Astrocyte (in vitro differentiated cells and primary cell): ENCODE results near the gene EPHB2. TPM values are rescaled to one million over a fixed set of nuclear protein-coding genes. Genes with fewer than 3 reads are reported as not detected.

ENCODE experiments used
- DNase-seq: peaks from one replicate; pipeline ENCODE4 v3.0.0-alpha.2; 2010; ENCODE audit warnings: low read depth
- FAIRE-seq: peaks from 2 replicates; lab custom pipeline; 2011; peaks lifted over from hg19 to GRCh38; lab: Jason Lieb, UNC
- H2AFZ ChIP-seq: 2 replicates; pipeline ENCODE4 v1.6.0; 2012; ENCODE audit warnings: low read depth, low read length, inconsistent platforms
- H3K27ac ChIP-seq: 2 replicates; pipeline ENCODE4 v1.5.1; 2011; ENCODE audit warnings: low read depth, low read length, inconsistent platforms
- H3K27me3 ChIP-seq: 2 replicates; pipeline ENCODE4 v1.6.0; 2011; ENCODE audit warnings: low read length, inconsistent platforms; ENCODE audit not compliant: insufficient read depth
- H3K36me3 ChIP-seq: 2 replicates; pipeline ENCODE4 v1.5.1; 2011; ENCODE audit warnings: low read length, inconsistent platforms; ENCODE audit not compliant: insufficient read depth
- H3K4me1 ChIP-seq: 2 replicates; pipeline ENCODE4 v1.5.1; 2011; ENCODE audit warnings: low read length, inconsistent platforms; ENCODE audit not compliant: insufficient read depth
- H3K4me2 ChIP-seq: 2 replicates; pipeline ENCODE4 v1.6.0; 2012; ENCODE audit warnings: low read length, inconsistent platforms
- H3K4me3 ChIP-seq: 2 replicates; pipeline ENCODE4 v1.5.1; 2011; ENCODE audit warnings: low read depth, mild to moderate bottlenecking, low read length, inconsistent platforms; ENCODE audit not compliant: insufficient read depth
- H3K79me2 ChIP-seq: 2 replicates; pipeline ENCODE4 v1.6.0; 2012; ENCODE audit warnings: mild to moderate bottlenecking, low read length, inconsistent platforms; ENCODE audit not compliant: insufficient read depth
- H3K9ac ChIP-seq: 2 replicates; pipeline ENCODE4 v1.6.0; 2012; ENCODE audit warnings: mild to moderate bottlenecking, low read length, inconsistent platforms
- H3K9me3 ChIP-seq: 2 replicates; pipeline ENCODE4 v1.5.1; 2012; ENCODE audit warnings: low read depth, mild to moderate bottlenecking, low read length, inconsistent platforms; ENCODE audit not compliant: insufficient read depth
- H4K20me1 ChIP-seq: 2 replicates; pipeline ENCODE4 v1.6.0; 2012; ENCODE audit warnings: low read length, inconsistent platforms; ENCODE audit not compliant: insufficient read depth
- H3K27ac Mint-ChIP-seq: one replicate; pipeline ENCODE4 v1.8.0; 2021; ENCODE audit warnings: mild to moderate bottlenecking, mixed read lengths; ENCODE audit not compliant: unreplicated experiment
- H3K27me3 Mint-ChIP-seq: one replicate; pipeline ENCODE4 v1.8.0; 2021; ENCODE audit warnings: low read depth, mixed read lengths; ENCODE audit not compliant: unreplicated experiment
- H3K36me3 Mint-ChIP-seq: one replicate; pipeline ENCODE4 v1.8.0; 2021; ENCODE audit warnings: low read depth, mixed read lengths; ENCODE audit not compliant: unreplicated experiment
- H3K4me1 Mint-ChIP-seq: one replicate; pipeline ENCODE4 v1.8.0; 2021; ENCODE audit warnings: low read depth, mixed read lengths; ENCODE audit not compliant: unreplicated experiment
- H3K4me3 Mint-ChIP-seq: one replicate; pipeline ENCODE4 v1.8.0; 2021; ENCODE audit warnings: mild to moderate bottlenecking, moderate library complexity, mixed read lengths; ENCODE audit not compliant: unreplicated experiment
- H3K9me3 Mint-ChIP-seq: one replicate; pipeline ENCODE4 v1.8.0; 2021; ENCODE audit warnings: mild to moderate bottlenecking, mixed read lengths; ENCODE audit not compliant: unreplicated experiment
- EZH2 ChIP-seq: IDR thresholded peaks from 2 replicates; pipeline ENCODE4 v1.6.1; 2012; ENCODE audit warnings: mild to moderate bottlenecking, low read length, inconsistent platforms; ENCODE audit not compliant: insufficient read depth
- total RNA-seq: library from RNA; stranded (reverse); gene quantifications from 2 replicates; pipeline ENCODE4 v1.2.1, GENCODE V29; 2021
- TF ChIP-seq, protein P1 (sequence below): IDR thresholded peaks from 2 replicates; pipeline ENCODE4 v1.5.1; 2011; ENCODE audit warnings: low read depth, mild to moderate bottlenecking, inconsistent platforms, low read length, moderate library complexity; ENCODE audit not compliant: insufficient read depth

EPHB2 gene
- total RNA-seq, 1 donor from 2014 or later, result 8.4 TPM

DNA sequence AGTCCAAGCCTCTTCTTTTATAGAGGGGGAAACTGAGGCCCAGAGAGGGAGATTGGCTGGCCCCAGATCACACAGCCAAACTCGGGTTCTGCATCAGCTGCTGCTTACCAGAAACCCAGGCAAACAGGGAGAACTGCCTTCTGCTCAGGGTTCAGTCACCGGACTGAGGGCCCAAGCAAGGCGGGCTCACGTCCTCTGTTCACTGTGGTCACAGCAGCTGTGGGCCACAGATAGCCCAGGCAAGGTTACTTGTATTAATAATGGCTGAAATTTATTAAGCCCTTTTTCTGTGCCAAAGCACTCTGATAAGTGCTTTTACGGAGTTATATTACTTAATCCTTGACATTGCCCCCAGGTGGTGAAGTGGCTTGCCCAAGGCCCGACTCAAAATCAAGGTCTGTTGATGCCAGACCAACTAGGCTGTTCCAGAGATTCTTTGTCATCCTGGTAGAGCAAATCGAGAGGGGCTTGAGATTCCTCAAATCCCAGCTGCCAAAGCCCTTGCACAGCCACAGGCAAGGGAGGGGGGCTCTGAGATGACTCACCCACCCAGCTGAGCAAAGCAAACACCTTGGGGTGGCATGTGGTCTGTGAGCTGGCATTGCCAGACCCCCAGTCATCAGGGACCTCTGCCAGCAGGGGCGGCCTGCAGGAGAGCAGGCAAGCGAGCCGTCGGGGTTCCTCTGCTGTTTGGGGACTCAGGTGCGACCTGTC is 36.5 kb downstream of the EPHB2 start:
- peak overlapping the region; percentile 66 for H3K9ac ChIP-seq
- peaks cover 53% of the 10 kb centered on the region for H3K79me2 ChIP-seq
- H3K36me3 ChIP-seq, result no peaks in the 10 kb centered on the region
- TF ChIP-seq, protein P1, sequence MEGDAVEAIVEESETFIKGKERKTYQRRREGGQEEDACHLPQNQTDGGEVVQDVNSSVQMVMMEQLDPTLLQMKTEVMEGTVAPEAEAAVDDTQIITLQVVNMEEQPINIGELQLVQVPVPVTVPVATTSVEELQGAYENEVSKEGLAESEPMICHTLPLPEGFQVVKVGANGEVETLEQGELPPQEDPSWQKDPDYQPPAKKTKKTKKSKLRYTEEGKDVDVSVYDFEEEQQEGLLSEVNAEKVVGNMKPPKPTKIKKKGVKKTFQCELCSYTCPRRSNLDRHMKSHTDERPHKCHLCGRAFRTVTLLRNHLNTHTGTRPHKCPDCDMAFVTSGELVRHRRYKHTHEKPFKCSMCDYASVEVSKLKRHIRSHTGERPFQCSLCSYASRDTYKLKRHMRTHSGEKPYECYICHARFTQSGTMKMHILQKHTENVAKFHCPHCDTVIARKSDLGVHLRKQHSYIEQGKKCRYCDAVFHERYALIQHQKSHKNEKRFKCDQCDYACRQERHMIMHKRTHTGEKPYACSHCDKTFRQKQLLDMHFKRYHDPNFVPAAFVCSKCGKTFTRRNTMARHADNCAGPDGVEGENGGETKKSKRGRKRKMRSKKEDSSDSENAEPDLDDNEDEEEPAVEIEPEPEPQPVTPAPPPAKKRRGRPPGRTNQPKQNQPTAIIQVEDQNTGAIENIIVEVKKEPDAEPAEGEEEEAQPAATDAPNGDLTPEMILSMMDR, result no peak
- no peak for TF ChIP-seq EZH2
- H3K27ac Mint-ChIP-seq, result no peak overlapping the region
- DNase-seq, result peak; percentile 93
- H3K9me3 Mint-ChIP-seq, result no peaks in the 10 kb centered on the region
- no peak overlapping the region for H3K4me3 Mint-ChIP-seq
- no peak overlapping the region for H3K4me3 ChIP-seq
- no peaks in the 10 kb centered on the region for H3K9me3 ChIP-seq
- H3K36me3 Mint-ChIP-seq, result no peaks in the 10 kb centered on the region
- peaks cover 66% of the 10 kb centered on the region for H3K4me1 ChIP-seq
- no peaks in the 10 kb centered on the region for H3K27me3 ChIP-seq
- peaks cover 23% of the 10 kb centered on the region for H3K4me1 Mint-ChIP-seq
- H3K4me2 ChIP-seq, result peak overlapping the region; percentile 63
- H2AFZ ChIP-seq, result no peak overlapping the region
- no peaks in the 10 kb centered on the region for H3K27me3 Mint-ChIP-seq
- FAIRE-seq, result peak; percentile 65
- no peaks in the 10 kb centered on the region for H4K20me1 ChIP-seq
- peak overlapping the region; percentile 86 for H3K27ac ChIP-seq

DNA sequence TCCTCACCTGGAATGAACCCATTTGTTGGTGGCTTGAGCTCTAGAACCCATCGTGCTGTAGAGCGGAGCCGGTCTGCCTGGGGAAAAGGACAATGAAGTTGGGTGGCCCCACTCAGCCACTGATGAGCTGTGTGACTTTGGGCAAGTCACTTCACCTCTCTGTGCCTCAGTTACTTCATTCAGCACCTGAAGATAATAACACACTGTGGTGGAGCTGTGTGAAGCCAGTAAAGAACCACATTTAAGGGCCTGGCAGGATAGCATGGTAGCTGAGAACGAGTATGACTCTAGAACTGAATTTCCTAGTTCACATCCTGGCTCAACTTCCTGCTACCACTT is 37.1 kb downstream of the EPHB2 start:
- H3K9me3 ChIP-seq, result no peaks in the 10 kb centered on the region
- DNase-seq, result no peak
- no peaks in the 10 kb centered on the region for H3K27me3 ChIP-seq
- H2AFZ ChIP-seq, result no peak overlapping the region
- peak overlapping the region; percentile 86 for H3K27ac ChIP-seq
- H3K4me2 ChIP-seq, result peak overlapping the region; percentile 63
- H3K9ac ChIP-seq, result peak overlapping the region; percentile 66
- Mint-ChIP-seq H3K4me1 (peaks cover 23% of the 10 kb centered on the region), H3K27me3 (no peaks in the 10 kb centered on the region), H3K9me3 (no peaks in the 10 kb centered on the region), H3K36me3 (no peaks in the 10 kb centered on the region), H3K27ac (no peak overlapping the region), H3K4me3 (no peak overlapping the region)
- H3K4me1 ChIP-seq, result peaks cover 66% of the 10 kb centered on the region
- H3K4me3 ChIP-seq, result no peak overlapping the region
- H4K20me1 ChIP-seq, result no peaks in the 10 kb centered on the region
- TF ChIP-seq EZH2, result no peak
- no peaks in the 10 kb centered on the region for H3K36me3 ChIP-seq
- FAIRE-seq, result peak; percentile 74
- H3K79me2 ChIP-seq, result peaks cover 50% of the 10 kb centered on the region

DNA sequence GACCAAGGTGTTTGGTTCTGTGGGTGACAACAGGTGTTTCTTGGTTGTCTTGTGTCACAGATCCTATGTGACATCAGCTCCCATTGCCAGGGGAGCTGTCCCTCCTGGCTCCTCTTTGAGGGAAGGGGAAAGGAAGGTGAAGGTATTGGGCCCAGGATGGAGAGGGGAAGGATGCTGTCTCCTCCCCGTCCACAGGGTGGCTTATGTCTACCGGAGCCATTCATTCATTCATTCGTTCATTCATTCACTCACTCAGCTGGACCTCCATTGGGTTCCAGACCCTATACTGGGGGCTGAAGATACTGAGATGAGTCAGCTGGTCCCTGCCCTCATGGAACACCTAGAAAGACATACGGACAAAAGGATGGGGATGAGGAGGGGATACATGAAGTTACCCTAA is 38.9 kb downstream of the EPHB2 start:
- H3K4me1 Mint-ChIP-seq, result peaks cover 26% of the 10 kb centered on the region
- no peaks in the 10 kb centered on the region for H3K9me3 Mint-ChIP-seq
- peak overlapping the region; percentile 86 for H3K9ac ChIP-seq

More for the DNA sequence above, 38.9 kb downstream of the EPHB2 start:
- no peak overlapping the region for H2AFZ ChIP-seq
- Mint-ChIP-seq H3K4me3 (no peak overlapping the region), H3K36me3 (no peaks in the 10 kb centered on the region), H3K27me3 (no peaks in the 10 kb centered on the region), H3K27ac (no peak overlapping the region)
- no peak overlapping the region for H3K4me3 ChIP-seq
- no peaks in the 10 kb centered on the region for H3K27me3 ChIP-seq
- H3K36me3 ChIP-seq, result no peaks in the 10 kb centered on the region
- no peak for TF ChIP-seq EZH2
- TF ChIP-seq, protein P1, result no peak
- peaks cover 53% of the 10 kb centered on the region for H3K79me2 ChIP-seq
- H3K27ac ChIP-seq, result peak overlapping the region; percentile 99
- H3K9me3 ChIP-seq, result no peaks in the 10 kb centered on the region
- no peaks in the 10 kb centered on the region for H4K20me1 ChIP-seq
- no peak for FAIRE-seq
- peaks cover 77% of the 10 kb centered on the region for H3K4me1 ChIP-seq
- H3K4me2 ChIP-seq, result peak overlapping the region; percentile 78
- no peak for DNase-seq
